Osteoblast (primary cell): ENCODE results near the gene CORO2B. TPM values are rescaled to one million over a fixed set of nuclear protein-coding genes. Genes with fewer than 3 reads are reported as not detected.
"Not testable (repeated sequence)": the region's sequence is repeated elsewhere in the genome, so short reads cannot be mapped to it uniquely, and the experiment has no call there.

Experiments used
- DNase-seq: peaks from one replicate; pipeline ENCODE4 v3.0.0; 2011; ENCODE audit warnings: low spot score, mixed read lengths; ENCODE audit not compliant: insufficient read length; ENCODE audit errors: missing footprints
- H2AFZ ChIP-seq: 2 replicates; pipeline ENCODE4 v1.6.0; 2011; ENCODE audit warnings: mild to moderate bottlenecking, low read length
- H3K27ac ChIP-seq: 2 replicates; pipeline ENCODE4 v1.5.1; 2011; ENCODE audit warnings: mild to moderate bottlenecking, low read depth, low read length, moderate library complexity
- H3K27me3 ChIP-seq: 2 replicates; pipeline ENCODE4 v1.6.0; 2012; ENCODE audit warnings: mild to moderate bottlenecking, control low read depth, inconsistent platforms, low read length, moderate library complexity; ENCODE audit not compliant: insufficient read depth
- H3K36me3 ChIP-seq: 2 replicates; pipeline ENCODE4 v1.5.1; 2011; ENCODE audit warnings: mild to moderate bottlenecking, low read length, control low read depth, moderate library complexity; ENCODE audit not compliant: insufficient read depth
- H3K4me1 ChIP-seq: 2 replicates; pipeline ENCODE4 v1.5.1; 2011; ENCODE audit warnings: mild to moderate bottlenecking, low read length, control low read depth, moderate library complexity; ENCODE audit not compliant: insufficient read depth
- H3K4me2 ChIP-seq: 2 replicates; pipeline ENCODE4 v1.6.0; 2011; ENCODE audit warnings: mild to moderate bottlenecking, low read length; ENCODE audit not compliant: insufficient read depth
- H3K4me3 ChIP-seq: fragments of 200-600 bp; sonication (generic); 3 replicates; pipeline ENCODE4 v1.5.1; 2012; ENCODE audit warnings: mild to moderate bottlenecking, low read length, inconsistent platforms; ENCODE audit not compliant: insufficient read depth
- H3K79me2 ChIP-seq: 2 replicates; pipeline ENCODE4 v1.6.0; 2012; ENCODE audit warnings: mild to moderate bottlenecking, low read length, control low read depth, inconsistent platforms; ENCODE audit not compliant: insufficient read depth
- H3K9me3 ChIP-seq: 2 replicates; pipeline ENCODE4 v1.5.1; 2011; ENCODE audit warnings: low read depth, low read length, control low read depth
- H4K20me1 ChIP-seq: 2 replicates; pipeline ENCODE4 v1.6.0; 2012; ENCODE audit warnings: mild to moderate bottlenecking, low read length, control low read depth; ENCODE audit not compliant: insufficient read depth
- CTCF ChIP-seq: IDR thresholded peaks from 2 replicates; pipeline ENCODE4 v1.5.1; 2011; ENCODE audit warnings: mild to moderate bottlenecking, low read depth, low read length, moderate library complexity; ENCODE audit errors: extremely low read depth
- total RNA-seq: library from RNA; depleted of rRNA; stranded (reverse); fragments of >200 nt; gene quantifications from 2 replicates; pipeline ENCODE4 v1.2.3, GENCODE V29; 2012

The CORO2B gene
- total RNA-seq, 1 donor: 10.5 TPM

- H3K36me3 ChIP-seq: no peaks in the 10 kb centered on the region
- no peak for DNase-seq
- H3K9me3 ChIP-seq: no peaks in the 10 kb centered on the region
- TF ChIP-seq CTCF: no peak
- no peak overlapping the region for H3K4me2 ChIP-seq
- no peaks in the 10 kb centered on the region for H3K27me3 ChIP-seq
- no peaks in the 10 kb centered on the region for H3K79me2 ChIP-seq
- H4K20me1 ChIP-seq: no peaks in the 10 kb centered on the region
- H3K4me3 ChIP-seq: no peak overlapping the region
- no peak overlapping the region for H2AFZ ChIP-seq
- H3K27ac ChIP-seq: no peak overlapping the region
- peaks cover 28% of the 10 kb centered on the region for H3K4me1 ChIP-seq
Observed at GRCh38 chr15:68646696-68647095, 67.9 kb downstream of the CORO2B start.

- H3K27ac ChIP-seq, H3K9me3 ChIP-seq, H2AFZ ChIP-seq, H4K20me1 ChIP-seq, H3K36me3 ChIP-seq, H3K4me3 ChIP-seq, H3K4me2 ChIP-seq, H3K79me2 ChIP-seq, DNase-seq, H3K27me3 ChIP-seq: not testable (repeated sequence)
- H3K4me1 ChIP-seq: peaks cover 28% of the 10 kb centered on the region
Observed at GRCh38 chr15:68647361-68647760, 68.6 kb downstream of the CORO2B start.

GRCh38 chr15:68650901-68651709 lies 72.3 kb downstream of the CORO2B start:
- no peaks in the 10 kb centered on the region for H3K36me3 ChIP-seq
- H3K4me3 ChIP-seq: no peak overlapping the region
- H3K9me3 ChIP-seq: no peaks in the 10 kb centered on the region
- peak; percentile 91 for DNase-seq
- peak; percentile 55 for TF ChIP-seq CTCF
- no peak overlapping the region for H2AFZ ChIP-seq
- no peaks in the 10 kb centered on the region for H4K20me1 ChIP-seq
- peaks cover 7% of the 10 kb centered on the region for H3K4me1 ChIP-seq
- H3K27me3 ChIP-seq: no peaks in the 10 kb centered on the region
- no peak overlapping the region for H3K4me2 ChIP-seq
- H3K27ac ChIP-seq: no peak overlapping the region
- no peaks in the 10 kb centered on the region for H3K79me2 ChIP-seq

DNA sequence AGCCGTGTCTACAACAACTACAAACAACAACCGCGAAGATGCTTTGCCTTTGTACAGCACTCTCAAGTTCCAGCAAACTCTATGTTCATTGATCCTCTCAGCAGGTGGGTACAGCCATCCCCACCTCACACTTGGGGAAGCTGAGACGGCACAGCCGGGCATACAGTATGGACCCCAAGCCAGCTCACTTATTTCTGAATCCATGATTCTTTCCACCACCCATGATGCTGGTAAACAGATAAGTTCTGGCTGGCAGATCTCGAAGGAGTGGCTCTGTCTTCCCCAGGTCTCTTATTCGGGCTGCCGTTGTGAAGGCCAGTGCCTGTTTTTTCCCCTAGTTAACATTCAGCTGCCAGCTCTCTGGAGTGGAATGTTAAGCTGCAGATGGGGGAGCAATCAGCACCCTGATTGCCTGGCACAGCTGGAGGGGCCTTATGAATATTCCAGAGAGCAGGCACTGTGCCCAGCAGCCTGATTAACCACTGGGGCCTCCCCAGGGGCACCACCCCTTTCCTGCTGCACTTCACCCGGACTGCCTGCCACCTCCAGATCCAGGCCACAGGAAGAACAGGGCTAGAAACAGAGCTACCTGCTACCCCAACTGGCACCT lies 73.2 kb downstream of the CORO2B start:
- no peak overlapping the region for H3K27ac ChIP-seq

More for the DNA sequence above, 73.2 kb downstream of the CORO2B start:
- Histone ChIP-seq H3K4me3 (no peak overlapping the region), H3K36me3 (no peaks in the 10 kb centered on the region), H3K27me3 (no peaks in the 10 kb centered on the region), H2AFZ (no peak overlapping the region), H3K79me2 (no peaks in the 10 kb centered on the region), H3K4me2 (no peak overlapping the region), H4K20me1 (no peaks in the 10 kb centered on the region), H3K4me1 (peaks cover 7% of the 10 kb centered on the region), H3K9me3 (no peaks in the 10 kb centered on the region)
- no peak for TF ChIP-seq CTCF
- DNase-seq: no peak
